HG02623 (cell line): Measurements from ENCODE around the gene TRPM2.

Source experiments
- ATAC-seq: cut with Tn5 transposase; IDR thresholded peaks from one replicate; pipeline ENCODE4 v1.9.1; 2021; ENCODE audit warnings: moderate library complexity; ENCODE audit not compliant: unreplicated experiment

The TRPM2 gene

DNA sequence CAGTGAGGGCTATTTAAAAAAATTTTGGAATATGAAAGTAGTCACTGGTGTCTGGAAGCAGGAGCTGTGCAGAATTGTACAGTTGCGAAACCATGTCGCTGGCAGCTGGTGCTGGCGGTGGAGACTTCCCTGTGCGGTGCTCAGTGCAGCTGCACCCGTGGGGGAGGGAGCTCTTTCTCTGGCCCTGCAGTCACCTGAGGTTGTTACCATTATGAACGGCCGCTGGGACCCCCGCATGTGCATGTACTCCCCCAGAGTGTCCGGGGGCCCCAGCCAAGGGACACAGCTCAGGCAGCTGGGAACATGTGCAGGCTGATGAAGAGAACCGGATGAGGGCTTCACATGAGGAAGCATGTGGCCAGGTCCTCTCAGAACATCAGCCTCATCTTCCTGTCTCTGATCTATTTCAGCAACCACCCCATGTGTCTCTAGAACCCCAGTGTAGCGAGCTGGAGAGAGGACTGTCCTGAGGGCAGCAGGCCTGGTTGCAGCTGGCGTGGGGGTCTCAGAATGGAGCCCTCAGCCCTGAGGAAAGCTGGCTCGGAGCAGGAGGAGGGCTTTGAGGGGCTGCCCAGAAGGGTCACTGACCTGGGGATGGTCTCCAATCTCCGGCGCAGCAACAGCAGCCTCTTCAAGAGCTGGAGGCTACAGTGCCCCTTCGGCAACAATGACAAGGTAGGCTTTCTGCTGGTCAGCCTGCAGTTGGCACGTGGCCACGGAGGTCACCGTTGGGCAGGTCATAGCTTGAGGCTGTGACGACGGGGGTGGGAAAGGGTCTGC is at the start of gene TRPM2:
Gene TRPM2 (plus strand): TSS at position 431 of the 780 bp plus-strand sequence. CDS start 80 bp downstream, at position 511.
- ATAC-seq, result peak; percentile 47

DNA sequence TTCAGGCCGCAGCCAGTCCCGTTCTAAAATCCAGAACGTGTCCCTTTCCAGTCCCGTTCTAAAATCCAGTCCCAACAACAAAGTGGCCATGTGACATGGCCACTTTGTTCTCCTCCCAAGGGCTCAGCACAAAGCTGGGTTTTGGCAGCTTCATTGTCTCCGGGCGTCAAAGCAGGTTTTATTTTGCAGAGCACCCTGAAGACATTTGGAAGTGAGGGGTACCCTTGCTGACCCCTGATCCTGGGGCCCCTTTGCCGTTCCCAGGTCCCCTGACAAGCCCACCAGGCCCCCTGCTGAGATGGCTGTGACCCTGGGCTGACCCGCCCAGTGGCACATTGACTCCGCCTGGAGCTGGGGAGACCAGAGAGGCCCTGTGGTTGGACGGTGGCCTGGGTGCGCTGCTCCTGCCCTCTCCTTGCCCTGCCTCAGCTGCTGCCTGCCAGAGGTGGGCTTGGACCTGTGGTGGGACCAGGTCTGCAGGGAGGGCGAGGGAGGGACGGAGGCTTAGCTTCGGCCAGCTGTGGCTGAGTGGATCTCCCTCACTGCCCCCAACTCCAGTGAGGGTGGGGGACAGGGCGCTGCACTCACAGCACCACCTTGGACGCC is 49.3 kb upstream of the TRPM2 start:
- ATAC-seq, result no peak

DNA sequence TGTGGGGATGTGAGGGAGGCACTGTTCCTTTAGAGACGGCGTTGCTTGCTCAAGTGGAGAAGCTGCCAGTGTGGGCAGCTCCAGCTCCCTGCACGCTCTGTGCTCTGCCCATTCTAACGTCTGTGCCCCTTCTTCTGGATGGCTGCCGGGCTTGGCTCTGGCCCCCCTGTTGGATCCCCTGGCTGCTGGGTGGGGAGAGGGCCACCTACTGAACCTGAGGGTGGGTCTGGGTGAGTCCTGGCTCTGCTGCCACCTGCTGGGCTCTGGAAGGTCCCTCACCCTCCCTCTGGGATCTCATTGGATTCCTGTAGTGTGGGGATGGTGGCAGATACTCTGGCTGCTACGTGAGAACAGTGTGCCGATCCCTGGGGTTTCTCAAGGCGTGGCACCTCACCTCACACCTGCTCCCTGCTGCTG is 48.5 kb upstream of the TRPM2 start:
- ATAC-seq, result no peak

DNA sequence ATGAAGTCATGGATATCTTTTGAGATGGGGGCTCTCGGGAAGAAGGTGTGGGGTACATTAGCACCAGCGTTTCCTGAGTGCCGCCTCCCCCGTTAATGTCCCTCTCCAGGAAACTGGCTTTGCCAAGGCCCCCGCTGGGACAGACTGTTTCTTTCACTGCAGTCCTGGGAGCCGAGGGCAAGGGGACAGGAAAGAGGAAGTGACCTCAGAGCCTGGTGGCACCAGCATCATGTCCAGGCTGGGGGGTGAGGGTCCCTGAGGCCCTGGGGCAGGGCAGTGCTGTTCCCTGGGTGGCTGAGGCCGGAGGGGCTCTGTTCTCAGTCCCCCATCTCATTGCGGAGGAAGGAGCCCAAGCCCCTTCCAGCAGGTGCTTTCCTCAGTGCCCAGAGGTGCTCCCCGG is 47.7 kb upstream of the TRPM2 start:
- no peak for ATAC-seq

DNA sequence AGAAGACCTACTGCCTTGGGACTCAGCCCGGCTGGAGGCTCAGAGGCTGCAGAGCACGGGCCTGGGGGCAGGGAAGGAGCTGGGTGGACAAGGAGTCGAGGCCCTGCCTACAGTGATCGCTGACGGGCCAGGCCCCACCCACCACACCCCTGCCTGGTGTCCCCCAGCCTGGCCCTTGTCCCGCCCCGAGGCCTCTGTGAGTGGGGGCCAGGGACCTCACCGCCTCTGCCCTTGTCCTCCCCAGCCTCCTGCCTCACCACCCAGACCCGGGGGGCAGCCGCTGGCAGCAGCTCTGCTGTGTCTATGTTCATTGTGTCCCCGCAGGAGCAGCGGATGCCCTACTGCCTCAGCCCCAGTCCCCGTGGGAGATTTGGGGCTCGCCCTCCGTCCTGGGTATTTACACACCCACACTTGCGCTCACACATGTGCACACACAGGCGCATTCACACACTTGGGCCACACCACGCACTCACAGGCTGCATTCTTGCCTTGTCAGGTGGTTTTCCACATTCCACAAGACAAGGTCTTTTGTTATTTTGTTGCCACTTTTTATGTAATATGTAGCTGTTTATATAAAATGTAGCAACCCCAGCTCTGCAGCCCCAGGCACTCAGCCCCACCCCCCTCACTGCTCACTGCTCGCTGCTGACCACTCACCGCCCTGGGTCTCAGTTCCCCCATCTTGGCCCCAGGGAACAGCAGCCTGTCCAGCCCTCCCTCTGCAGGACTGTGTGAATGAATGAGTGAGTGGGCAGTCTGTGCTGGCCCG is 46.3 kb upstream of the TRPM2 start:
- no peak for ATAC-seq

DNA sequence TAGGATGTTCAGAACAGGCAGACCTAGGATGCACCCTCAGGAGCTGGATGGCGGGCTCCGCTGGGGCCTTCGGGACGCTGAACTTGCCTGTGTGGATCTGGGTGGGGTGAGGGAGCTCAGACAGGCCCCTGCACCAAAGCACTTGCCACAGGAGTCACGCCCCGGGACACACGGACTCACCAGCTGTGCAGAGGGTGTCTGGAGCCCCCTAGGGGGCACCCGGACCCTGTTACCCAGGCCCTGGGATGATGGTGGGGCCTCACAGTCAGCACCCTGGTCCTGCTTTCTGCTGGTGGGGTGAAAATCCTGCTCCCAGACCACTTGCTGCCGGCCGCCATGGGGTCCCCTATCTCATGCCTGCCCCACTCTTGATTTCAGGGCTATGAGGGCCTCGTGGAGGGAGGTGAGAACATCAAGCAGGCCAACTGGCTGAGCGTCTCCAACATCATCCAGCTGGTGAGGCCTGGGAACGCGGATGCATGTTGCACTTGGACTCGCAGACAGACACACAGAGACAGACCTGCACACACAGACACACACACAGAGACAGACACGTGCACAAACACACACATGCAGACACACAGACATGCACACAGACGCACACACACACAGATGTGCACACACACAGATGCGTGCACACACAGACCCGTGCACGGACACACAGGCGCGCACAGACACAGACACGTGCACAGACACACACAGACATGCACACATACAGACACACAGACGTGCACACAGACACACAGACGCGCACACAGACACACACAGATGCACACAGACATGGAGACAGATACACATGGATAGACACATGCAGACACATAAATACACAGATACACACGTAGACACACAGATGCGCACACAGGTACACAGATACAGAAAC is 42.6 kb upstream of the TRPM2 start:
- no peak for ATAC-seq

DNA sequence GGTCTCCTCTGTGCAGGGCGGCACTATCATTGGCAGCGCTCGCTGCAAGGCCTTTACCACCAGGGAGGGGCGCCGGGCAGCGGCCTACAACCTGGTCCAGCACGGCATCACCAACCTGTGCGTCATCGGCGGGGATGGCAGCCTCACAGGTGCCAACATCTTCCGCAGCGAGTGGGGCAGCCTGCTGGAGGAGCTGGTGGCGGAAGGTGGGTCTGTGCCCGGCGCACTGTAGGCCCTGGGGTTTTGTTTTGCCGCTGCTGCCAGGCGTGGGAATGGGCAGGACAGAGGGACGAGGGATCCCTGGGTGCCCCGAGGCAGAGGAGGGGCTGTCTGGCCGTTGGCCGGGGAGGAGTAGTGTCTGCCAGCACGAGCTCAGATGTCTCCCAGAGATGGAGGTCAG is 41.3 kb upstream of the TRPM2 start:
- no peak for ATAC-seq

DNA sequence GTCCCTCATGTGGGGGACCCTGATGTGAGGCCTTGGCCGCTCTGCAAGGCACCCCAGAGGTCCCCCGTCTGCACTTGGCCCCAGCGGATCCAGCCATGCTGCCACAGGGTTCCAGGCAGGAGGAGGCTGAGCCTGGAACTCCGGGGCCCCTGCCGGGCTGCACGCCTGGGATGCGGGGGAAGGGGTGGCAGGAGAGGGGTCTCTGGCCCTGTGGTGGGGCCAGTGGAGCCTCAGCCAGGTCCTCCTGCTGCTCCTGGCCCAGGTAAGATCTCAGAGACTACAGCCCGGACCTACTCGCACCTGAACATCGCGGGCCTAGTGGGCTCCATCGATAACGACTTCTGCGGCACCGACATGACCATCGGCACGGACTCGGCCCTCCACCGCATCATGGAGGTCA is 40.7 kb upstream of the TRPM2 start:
- ATAC-seq, result no peak

DNA sequence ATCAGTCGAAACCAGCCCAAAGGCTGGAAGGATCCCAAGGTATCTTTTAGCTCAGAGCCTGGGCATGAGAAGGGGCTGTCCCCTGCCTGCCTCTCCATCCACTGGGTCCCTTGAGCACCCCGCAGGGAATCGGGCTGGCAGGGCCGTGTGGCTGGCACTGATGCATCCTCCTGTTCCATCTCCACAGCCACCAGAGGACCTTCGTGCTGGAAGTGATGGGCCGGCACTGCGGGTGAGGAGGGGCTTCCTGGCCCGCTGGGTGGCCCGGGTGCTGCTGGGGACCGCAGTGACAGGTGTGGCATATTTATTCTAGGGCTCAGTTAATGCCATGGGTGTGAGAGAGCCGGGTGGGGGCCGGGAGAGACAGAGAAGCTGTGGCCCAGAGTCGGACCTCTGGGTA is 40.0 kb upstream of the TRPM2 start:
- ATAC-seq, result no peak

DNA sequence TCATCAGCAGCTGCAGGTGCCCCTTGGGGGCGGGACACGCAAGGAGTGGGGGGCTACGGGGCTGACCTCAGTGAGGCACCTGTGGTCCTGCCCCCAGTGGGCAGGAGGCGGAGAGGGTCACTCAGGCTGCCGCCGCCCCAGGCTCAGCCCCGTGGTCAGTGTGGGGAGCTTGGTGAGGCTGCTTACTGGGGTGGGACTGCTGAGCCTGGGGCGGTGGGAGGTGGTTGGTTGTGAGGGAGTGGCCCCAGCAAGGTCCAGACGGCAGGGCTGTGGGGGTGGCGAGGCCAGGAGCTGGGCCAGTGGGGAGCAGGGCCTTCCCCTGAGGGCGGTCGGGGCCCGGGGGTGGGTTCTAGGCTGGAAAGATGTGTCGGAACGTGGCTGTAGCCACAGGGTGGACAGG is 39.3 kb upstream of the TRPM2 start:
- ATAC-seq, result no peak

DNA sequence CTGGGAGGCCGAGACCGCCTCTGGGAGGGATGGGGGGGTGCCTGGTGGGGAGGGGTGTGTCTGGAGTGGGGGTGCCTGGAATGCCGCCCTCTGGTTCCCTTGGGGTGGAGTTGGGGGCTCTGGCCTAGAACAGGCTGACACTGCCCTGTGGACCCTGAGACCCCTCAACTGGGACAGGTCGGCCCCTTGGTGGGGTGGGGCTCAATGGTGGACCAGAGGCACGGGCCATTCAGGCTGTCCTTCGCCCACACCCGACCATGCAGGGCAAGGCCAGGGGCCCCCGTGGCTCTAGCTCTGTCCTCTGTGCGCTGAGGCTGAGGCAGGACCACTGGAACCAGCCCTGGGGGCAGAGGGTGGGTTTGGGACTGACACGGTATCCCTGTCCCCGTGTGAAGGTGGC is 38.9 kb upstream of the TRPM2 start:
- ATAC-seq, result no peak

DNA sequence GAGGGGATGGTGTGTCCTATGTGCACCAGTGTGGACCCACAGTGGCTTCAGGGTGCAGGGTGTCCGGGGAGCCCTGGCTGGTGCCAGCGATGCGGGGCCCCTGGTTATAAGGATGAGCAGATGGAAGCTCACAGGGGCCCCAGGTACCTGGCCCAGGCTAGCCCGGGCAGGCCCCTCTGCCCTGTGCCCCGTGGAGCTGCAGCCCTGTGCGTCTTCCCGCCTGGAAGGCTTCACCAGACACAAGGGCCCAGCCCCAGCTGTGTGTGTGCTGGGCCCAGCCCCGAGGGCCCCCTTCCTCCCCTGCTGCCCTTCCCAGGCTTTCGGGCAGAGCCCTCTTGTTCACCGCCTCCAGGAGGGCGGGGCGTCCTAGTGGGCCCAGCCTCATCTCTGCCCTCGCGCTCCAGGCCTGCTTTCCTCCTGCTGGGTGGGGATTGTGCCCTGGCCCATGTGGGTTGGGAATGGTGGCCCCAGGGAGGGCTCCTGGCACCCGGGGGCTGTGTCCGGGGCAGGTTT is 37.7 kb upstream of the TRPM2 start:
- ATAC-seq, result no peak

DNA sequence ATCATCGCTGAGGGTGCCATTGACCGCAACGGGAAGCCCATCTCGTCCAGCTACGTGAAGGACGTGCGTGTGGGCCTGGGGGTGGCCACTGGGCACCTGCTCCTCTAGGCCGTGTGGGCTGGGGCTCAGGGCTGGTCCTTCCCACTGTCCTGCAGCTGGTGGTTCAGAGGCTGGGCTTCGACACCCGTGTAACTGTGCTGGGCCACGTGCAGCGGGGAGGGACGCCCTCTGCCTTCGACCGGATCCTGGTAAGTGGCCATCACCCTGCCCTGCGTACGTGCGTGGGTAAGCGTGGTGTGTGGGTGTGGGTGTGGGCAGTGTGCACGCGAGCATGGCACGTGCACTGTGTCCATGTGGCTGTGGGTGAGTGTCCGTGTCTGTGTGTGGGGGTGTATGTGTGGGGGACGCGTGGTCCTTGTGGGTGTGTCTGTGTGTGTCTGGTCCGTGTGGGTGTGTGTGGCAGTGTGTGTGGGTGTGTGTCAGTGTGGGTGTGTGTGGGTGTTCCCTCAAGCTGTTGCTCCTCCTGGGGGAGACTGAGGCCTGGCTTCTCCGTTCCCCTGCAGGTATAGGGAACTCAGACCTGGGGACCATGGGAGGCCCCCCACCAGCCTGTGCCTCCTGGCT is 37.0 kb upstream of the TRPM2 start:
- no peak for ATAC-seq

DNA sequence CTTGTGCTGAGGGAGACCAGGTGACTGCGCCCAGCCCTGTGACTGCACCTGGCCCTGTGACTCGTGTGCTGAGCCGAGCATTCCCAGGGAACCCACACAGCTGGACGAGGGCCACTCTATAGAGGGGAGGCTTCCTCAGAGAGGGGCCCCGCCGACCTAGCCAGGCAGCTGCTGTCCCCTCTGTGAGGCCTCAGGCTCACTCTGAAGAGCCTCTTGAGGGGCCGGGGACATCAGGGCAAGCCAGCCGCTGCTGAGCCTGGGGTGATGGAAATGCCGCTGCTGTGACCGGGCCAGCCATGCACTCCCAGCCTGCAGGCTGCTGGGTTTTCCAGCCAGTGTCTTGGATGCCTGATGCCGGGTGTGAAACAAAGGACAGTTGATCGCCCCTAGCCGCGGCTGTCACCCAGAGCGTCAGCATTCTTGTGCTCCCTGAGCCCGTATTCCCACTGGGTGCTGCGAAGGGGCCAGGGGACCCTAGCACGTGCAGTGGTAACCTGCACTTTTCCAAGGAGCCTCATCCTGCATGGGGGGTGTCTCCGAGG is 36.1 kb upstream of the TRPM2 start:
- no peak for ATAC-seq

DNA sequence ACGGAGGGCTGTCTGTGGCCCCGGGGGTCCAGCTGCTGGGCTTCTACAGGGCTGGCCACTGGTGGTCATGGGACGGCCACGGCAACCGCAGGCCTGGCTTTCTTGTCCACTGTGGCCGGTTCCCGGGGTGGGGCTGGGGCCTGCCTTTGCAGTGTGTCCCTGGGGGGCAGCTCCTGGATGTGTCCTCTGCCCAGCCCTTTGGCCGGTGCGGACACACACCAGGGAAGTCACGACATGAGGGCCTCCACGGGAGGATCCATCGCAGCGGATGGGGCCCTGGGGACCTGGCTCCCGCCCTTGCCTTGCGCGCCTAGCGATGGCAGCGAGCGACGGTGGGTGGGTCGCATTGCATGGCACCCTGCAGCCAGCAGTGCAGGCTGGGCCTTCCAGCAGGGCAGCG is 35.5 kb upstream of the TRPM2 start:
- no peak for ATAC-seq

DNA sequence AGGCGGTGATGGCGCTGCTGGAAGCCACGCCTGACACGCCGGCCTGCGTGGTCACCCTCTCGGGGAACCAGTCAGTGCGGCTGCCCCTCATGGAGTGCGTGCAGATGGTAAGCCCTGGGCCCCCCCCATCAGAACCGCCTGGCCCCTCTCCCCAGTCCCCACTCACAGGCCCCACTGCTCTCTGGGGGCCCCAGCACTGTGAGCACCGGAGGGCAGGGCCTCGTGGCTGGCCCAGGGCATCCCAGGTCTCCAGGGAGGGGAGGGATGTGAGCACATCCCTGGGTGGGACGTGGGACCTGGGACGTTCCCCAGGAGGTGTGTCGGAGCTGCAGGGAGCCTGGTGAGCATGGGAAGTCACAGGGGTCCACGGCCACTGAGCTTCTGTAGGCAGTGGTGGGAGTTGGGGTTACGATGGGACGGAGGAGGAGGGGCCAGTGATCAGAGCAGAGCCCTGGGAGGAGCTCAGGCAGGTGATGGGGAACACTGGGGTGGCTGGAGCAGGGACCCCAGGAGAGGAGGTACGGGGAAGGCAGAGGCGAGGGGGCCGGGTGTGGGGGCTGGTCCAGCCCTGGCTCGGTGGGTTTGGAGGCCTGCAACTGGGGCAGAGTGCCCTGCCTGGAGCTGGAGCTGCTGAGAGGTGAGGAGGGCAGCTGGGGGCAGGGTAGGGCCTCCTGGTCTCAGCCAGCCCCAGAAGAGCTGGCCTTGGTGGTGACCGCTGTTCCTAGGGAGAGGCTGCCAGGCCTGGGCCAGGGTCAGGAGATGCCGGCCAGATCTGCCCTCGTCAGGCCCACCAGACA is 34.7 kb upstream of the TRPM2 start:
- ATAC-seq, result no peak

DNA sequence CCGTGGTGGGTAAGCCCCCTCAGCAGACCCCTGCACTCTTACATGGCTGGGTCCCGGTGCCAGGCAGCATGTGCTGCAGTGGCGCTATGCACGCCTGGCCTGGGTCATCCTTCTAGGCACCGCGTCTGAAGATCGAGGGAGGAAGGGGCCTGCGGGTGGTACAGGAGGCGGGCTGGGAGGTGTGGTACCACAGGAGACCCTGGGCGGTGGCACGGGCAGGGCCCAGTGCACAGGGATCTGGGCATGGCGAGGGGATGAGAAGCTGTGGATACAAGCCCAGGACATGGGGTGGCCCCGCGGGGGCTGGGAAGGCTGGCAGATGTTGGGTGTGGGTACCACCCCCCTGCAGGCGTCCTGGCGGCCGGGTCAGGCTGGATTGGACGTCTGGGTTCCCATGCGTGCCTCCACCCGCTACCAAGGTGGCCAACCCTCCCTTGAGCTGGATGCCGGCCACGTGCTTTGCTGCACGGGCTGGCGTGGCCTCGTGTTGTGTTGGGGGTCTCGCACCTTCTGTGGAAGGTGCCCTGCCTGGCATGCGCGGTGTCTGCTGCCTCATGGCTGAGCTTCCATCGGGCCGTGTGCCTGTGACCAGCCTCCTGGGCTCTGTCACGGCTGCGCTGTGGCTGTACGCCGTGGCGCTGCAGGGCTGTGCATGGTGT is 33.9 kb upstream of the TRPM2 start:
- no peak for ATAC-seq

DNA sequence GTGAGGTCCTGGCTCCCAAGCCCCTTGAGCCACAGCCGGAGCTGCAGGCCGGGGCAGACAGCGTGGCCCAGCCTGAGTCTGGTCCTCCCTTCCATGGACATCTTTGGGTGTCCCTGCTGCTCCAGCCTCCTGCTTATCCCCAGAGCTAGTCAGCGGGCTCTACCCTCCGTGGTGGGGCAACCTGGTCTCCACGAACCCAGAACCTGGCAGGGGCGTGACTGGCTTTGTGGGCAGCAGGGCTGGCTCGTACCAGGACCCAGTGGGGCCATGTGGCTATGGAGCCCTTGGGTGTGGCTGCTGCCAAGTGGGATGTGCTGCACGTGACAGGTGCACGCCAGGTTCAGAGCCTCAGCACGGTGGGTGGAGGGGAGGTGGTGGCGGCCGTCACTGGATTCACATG is 32.6 kb upstream of the TRPM2 start:
- no peak for ATAC-seq
